GM12891 (cell line): ENCODE data around the gene NKX2-2.

Experiments
- DNase-seq: peaks from one replicate; pipeline ENCODE4 v3.0.0; 2011; ENCODE audit warnings: low spot score; ENCODE audit not compliant: insufficient read length
- FAIRE-seq: peaks from 2 replicates; lab custom pipeline; 2011; peaks lifted over from hg19 to GRCh38; lab: Jason Lieb, UNC
- PAX5 ChIP-seq: IDR thresholded peaks from 2 replicates; pipeline ENCODE4 v1.6.1; 2011; ENCODE audit warnings: low read length, moderate library complexity, mild to moderate bottlenecking; ENCODE audit not compliant: insufficient read depth, severe bottlenecking
- POLR2A ChIP-seq: IDR thresholded peaks from 2 replicates; pipeline ENCODE4 v1.6.1; 2011; ENCODE audit warnings: low read depth, low read length, control low read depth
- POLR2AphosphoS5 ChIP-seq: IDR thresholded peaks from 2 replicates; pipeline ENCODE4 v1.6.1; 2011; ENCODE audit warnings: low read depth, low read length, control low read depth
- POU2F2 ChIP-seq: IDR thresholded peaks from 2 replicates; pipeline ENCODE4 v1.6.1; 2011; ENCODE audit warnings: low read depth, mild to moderate bottlenecking, control low read depth, low read length, moderate library complexity
- SPI1 ChIP-seq: IDR thresholded peaks from 2 replicates; pipeline ENCODE4 v1.6.1; 2011; ENCODE audit warnings: low read depth, low read length, control low read depth
- TAF1 ChIP-seq: IDR thresholded peaks from 2 replicates; pipeline ENCODE4 v1.6.1; 2011; ENCODE audit warnings: low read depth, low read length, control low read depth

Gene NKX2-2

GRCh38 chr20:21522481-21523280 lies 8.8 kb upstream of the NKX2-2 start:
- FAIRE-seq (no peak), DNase-seq (no peak)
- TF ChIP-seq TAF1, result no peak

GRCh38 chr20:21521596-21522480 lies 8.0 kb upstream of the NKX2-2 start:
- DNase-seq (no peak), FAIRE-seq (no peak)
- no peak for TF ChIP-seq PAX5
- TF ChIP-seq POLR2AphosphoS5, result no peak
- TF ChIP-seq SPI1, result no peak
- TF ChIP-seq POLR2A, result no peak
- no peak for TF ChIP-seq TAF1
- TF ChIP-seq POU2F2, result no peak

GRCh38 chr20:21520702-21521595 lies 7.1 kb upstream of the NKX2-2 start:
- FAIRE-seq (no peak), DNase-seq (no peak)
- no peak for TF ChIP-seq SPI1
- no peak for TF ChIP-seq POLR2A
- TF ChIP-seq TAF1, result no peak
- TF ChIP-seq POU2F2, result no peak
- TF ChIP-seq POLR2AphosphoS5, result no peak
- no peak for TF ChIP-seq PAX5

GRCh38 chr20:21519136-21519584 lies 5.3 kb upstream of the NKX2-2 start:
- FAIRE-seq (no peak), DNase-seq (no peak)
- no peak for TF ChIP-seq SPI1

GRCh38 chr20:21518292-21518991 lies 4.6 kb upstream of the NKX2-2 start:
- no peak for DNase-seq
- FAIRE-seq, result no peak
- TF ChIP-seq POU2F2 (no peak), SPI1 (no peak), POLR2A (no peak), POLR2AphosphoS5 (no peak), PAX5 (no peak), TAF1 (no peak)

GRCh38 chr20:21517566-21518277 lies 3.9 kb upstream of the NKX2-2 start:
- FAIRE-seq (no peak), DNase-seq (no peak)
- TF ChIP-seq PAX5 (no peak), POLR2A (no peak), POU2F2 (no peak), POLR2AphosphoS5 (no peak), SPI1 (no peak), TAF1 (no peak)

- FAIRE-seq (no peak), DNase-seq (no peak)
- no peak for TF ChIP-seq POLR2A
- no peak for TF ChIP-seq PAX5
- TF ChIP-seq POU2F2, result no peak
- TF ChIP-seq SPI1, result no peak
- no peak for TF ChIP-seq POLR2AphosphoS5
- no peak for TF ChIP-seq TAF1
Observed at GRCh38 chr20:21516861-21517565, 3.1 kb upstream of the NKX2-2 start.

GRCh38 chr20:21516180-21516567 lies 2.3 kb upstream of the NKX2-2 start:
- no peak for FAIRE-seq
- TF ChIP-seq POLR2AphosphoS5, result no peak
- no peak for TF ChIP-seq POLR2A
- no peak for TF ChIP-seq TAF1
- no peak for TF ChIP-seq POU2F2
- TF ChIP-seq SPI1, result no peak
- TF ChIP-seq PAX5, result no peak
- DNase-seq, result no peak
